MM.1S (cell line): Measurements from ENCODE around the gene NEK2.

Experiments used
- DNase-seq: peaks from one replicate; pipeline ENCODE4 v3.0.0-alpha.2; 2015
- H2AFZ ChIP-seq: fragments of 300-600 bp; sonication (generic); 2 replicates; pipeline ENCODE4 v1.6.0; 2016; ENCODE audit warnings: antibody characterized with exemption, low read length
- H3F3A ChIP-seq: fragments of 300-600 bp; sonication (generic); 2 replicates; pipeline ENCODE4 v1.6.1; 2016; ENCODE audit warnings: mild to moderate bottlenecking, antibody characterized with exemption, low read length, moderate library complexity, mixed read lengths; ENCODE audit not compliant: insufficient read depth
- H3K27ac ChIP-seq: fragments of 300-600 bp; sonication (generic); 2 replicates; pipeline ENCODE4 v1.5.1; 2016; ENCODE audit warnings: mild to moderate bottlenecking, low read length
- H3K27me3 ChIP-seq: fragments of 300-600 bp; sonication (generic); replicated peaks from 2 replicates; pipeline ENCODE4 v1.6.0; 2016; ENCODE audit warnings: low read length; ENCODE audit not compliant: insufficient read depth
- H3K36me3 ChIP-seq: fragments of 300-600 bp; sonication (generic); replicated peaks from 2 replicates; pipeline ENCODE4 v1.6.1; 2016; ENCODE audit warnings: mild to moderate bottlenecking, low read length, mixed read lengths; ENCODE audit not compliant: insufficient read depth
- H3K4me1 ChIP-seq: fragments of 300-600 bp; sonication (generic); 2 replicates; pipeline ENCODE4 v1.6.1; 2016; ENCODE audit warnings: low read length, mixed read lengths
- H3K4me2 ChIP-seq: fragments of 300-600 bp; sonication (generic); 2 replicates; pipeline ENCODE4 v1.6.0; 2016; ENCODE audit warnings: low read depth, low read length
- H3K4me3 ChIP-seq: fragments of 300-600 bp; sonication (generic); 2 replicates; pipeline ENCODE4 v1.5.1; 2016; ENCODE audit warnings: low read length, mixed read lengths
- H3K79me2 ChIP-seq: fragments of 300-600 bp; sonication (generic); 2 replicates; pipeline ENCODE4 v1.6.1; 2016; ENCODE audit warnings: mixed run types, low read length, mixed read lengths
- H3K9ac ChIP-seq: fragments of 300-600 bp; sonication (generic); 2 replicates; pipeline ENCODE4 v1.6.1; 2016; ENCODE audit warnings: low read length, mixed read lengths
- H3K9me2 ChIP-seq: fragments of 300-600 bp; sonication (generic); replicated peaks from 2 replicates; pipeline ENCODE4 v1.6.1; 2016; ENCODE audit warnings: mild to moderate bottlenecking, low read length, mixed read lengths; ENCODE audit not compliant: insufficient read depth
- H3K9me3 ChIP-seq: fragments of 300-600 bp; sonication (generic); replicated peaks from 2 replicates; pipeline ENCODE4 v1.6.1; 2016; ENCODE audit warnings: mild to moderate bottlenecking, low read length, mixed read lengths; ENCODE audit not compliant: insufficient read depth
- H4K20me1 ChIP-seq: fragments of 300-600 bp; sonication (generic); 2 replicates; pipeline ENCODE4 v1.6.1; 2016; ENCODE audit warnings: mild to moderate bottlenecking, low read length, moderate library complexity, mixed read lengths; ENCODE audit not compliant: insufficient read depth
- EZH2 ChIP-seq: fragments of 300-600 bp; sonication (generic); optimal IDR thresholded peaks from 2 replicates; pipeline ENCODE3; 2017; ENCODE audit warnings: low read depth, mild to moderate bottlenecking, antibody characterized with exemption, low read length, mixed read lengths
- EZH2phosphoT487 ChIP-seq: fragments of 300-600 bp; sonication (generic); IDR thresholded peaks from 2 replicates; pipeline ENCODE4 v1.6.1; 2018; ENCODE audit warnings: antibody characterized with exemption, low read length
- TF ChIP-seq, protein P1 (sequence below): fragments of 300-600 bp; sonication (generic); IDR thresholded peaks from 2 replicates; pipeline ENCODE4 v1.5.1; 2016; ENCODE audit warnings: antibody characterized with exemption, low read length, mixed read lengths

The NEK2 gene

DNA sequence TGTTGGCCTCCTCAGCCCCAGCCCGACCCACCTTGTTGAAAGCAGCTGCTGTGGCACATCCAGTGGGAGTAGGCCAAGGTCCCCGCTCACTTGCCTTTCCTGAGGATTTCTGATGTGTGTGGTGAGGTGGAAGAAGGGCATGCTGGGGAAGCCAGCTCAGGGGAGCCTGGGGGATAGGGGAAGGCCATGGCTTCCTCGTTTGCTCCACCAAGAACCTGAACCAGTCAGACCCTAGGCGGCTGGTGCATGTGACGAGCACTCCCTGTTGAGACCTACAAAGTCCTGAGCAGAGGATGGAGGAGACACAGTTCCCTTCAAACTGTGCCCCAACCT lies 58.5 kb downstream of the NEK2 start:
- H3F3A ChIP-seq: no peaks in the 10 kb centered on the region
- no peaks in the 10 kb centered on the region for H3K27me3 ChIP-seq
- no peak overlapping the region for H3K9ac ChIP-seq
- no peaks in the 10 kb centered on the region for H3K9me2 ChIP-seq
- peaks cover 6% of the 10 kb centered on the region for H3K4me1 ChIP-seq
- H3K36me3 ChIP-seq: no peaks in the 10 kb centered on the region
- no peak overlapping the region for H3K4me3 ChIP-seq
- H2AFZ ChIP-seq: 0 out of 2 replicates have a peak overlapping the region, but pooled peaks have one; percentile 7
- TF ChIP-seq, protein P1, sequence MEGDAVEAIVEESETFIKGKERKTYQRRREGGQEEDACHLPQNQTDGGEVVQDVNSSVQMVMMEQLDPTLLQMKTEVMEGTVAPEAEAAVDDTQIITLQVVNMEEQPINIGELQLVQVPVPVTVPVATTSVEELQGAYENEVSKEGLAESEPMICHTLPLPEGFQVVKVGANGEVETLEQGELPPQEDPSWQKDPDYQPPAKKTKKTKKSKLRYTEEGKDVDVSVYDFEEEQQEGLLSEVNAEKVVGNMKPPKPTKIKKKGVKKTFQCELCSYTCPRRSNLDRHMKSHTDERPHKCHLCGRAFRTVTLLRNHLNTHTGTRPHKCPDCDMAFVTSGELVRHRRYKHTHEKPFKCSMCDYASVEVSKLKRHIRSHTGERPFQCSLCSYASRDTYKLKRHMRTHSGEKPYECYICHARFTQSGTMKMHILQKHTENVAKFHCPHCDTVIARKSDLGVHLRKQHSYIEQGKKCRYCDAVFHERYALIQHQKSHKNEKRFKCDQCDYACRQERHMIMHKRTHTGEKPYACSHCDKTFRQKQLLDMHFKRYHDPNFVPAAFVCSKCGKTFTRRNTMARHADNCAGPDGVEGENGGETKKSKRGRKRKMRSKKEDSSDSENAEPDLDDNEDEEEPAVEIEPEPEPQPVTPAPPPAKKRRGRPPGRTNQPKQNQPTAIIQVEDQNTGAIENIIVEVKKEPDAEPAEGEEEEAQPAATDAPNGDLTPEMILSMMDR: no peak
- no peak for TF ChIP-seq EZH2
- TF ChIP-seq EZH2phosphoT487: no peak
- no peaks in the 10 kb centered on the region for H4K20me1 ChIP-seq
- H3K4me2 ChIP-seq: no peak overlapping the region
- no peaks in the 10 kb centered on the region for H3K9me3 ChIP-seq
- DNase-seq: no peak
- no peak overlapping the region for H3K27ac ChIP-seq
- H3K79me2 ChIP-seq: no peaks in the 10 kb centered on the region

DNA sequence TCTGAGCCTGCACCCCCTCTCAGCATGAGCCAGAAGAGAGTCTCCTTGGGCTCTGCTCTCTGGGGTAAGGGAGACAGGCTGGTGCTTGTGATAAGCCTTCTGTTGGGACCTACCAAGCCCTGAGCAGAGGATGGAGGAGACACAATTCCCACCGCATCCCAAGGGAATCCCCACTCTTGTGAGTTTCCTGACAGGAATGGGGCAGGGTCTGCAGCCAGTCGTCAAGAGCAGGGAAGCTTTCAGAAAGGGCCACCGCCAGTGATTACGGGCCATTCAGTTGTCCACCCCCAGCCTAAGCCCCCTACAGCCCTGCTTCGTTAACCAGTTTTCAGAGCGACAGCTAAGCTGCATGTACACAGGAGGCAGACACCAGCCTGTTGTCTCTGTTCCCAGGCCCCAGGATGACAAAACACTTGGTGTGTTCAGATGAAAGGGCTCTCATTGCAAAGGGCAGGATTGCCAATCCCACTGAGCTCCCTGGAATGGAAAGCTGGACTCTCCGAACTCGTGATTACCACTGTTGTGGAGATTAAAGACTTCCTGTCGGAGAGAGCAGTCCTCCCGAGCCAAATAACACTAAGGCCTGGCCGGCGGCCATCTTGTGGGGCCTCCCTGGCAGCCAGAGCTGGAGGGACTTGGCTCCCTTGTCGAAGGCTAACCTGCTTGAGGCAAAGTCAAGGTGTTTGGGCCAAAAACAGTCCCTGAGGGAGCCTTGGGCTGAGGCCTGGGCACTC lies 59.0 kb downstream of the NEK2 start:
- TF ChIP-seq EZH2: no peak
- no peak for TF ChIP-seq EZH2phosphoT487
- TF ChIP-seq, protein P1: no peak
- H3K27ac ChIP-seq: no peak overlapping the region
- 0 out of 2 replicates have a peak overlapping the region, but pooled peaks have one; percentile 7 for H2AFZ ChIP-seq
- H3K9me2 ChIP-seq: no peaks in the 10 kb centered on the region
- H3K9ac ChIP-seq: no peak overlapping the region
- no peaks in the 10 kb centered on the region for H3K27me3 ChIP-seq
- peaks cover 6% of the 10 kb centered on the region for H3K4me1 ChIP-seq
- H3K36me3 ChIP-seq: no peaks in the 10 kb centered on the region
- H3F3A ChIP-seq: no peaks in the 10 kb centered on the region
- no peaks in the 10 kb centered on the region for H4K20me1 ChIP-seq
- no peak for DNase-seq
- no peaks in the 10 kb centered on the region for H3K9me3 ChIP-seq
- H3K4me3 ChIP-seq: no peak overlapping the region
- H3K79me2 ChIP-seq: no peaks in the 10 kb centered on the region
- H3K4me2 ChIP-seq: no peak overlapping the region

DNA sequence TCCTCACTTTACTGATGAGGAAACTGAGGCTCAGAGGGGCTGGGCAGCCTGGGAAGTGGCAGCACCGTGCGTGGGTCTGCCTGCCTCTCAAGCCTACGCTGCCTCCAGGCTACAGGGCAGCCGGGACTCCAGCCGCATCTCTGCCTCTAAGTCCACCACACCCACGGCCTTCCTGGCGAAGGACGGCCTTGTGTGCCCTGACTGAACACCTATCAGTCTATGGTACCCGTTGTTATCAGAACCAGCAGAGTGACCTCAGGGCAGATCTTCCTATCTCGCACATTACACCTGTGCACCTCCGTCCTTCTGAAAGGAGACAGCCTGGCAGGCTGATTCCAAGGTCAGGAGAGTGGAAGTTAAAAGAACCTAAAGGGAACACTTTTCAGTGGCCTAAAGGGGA lies 60.8 kb downstream of the NEK2 start:
- no peak for DNase-seq
- Histone ChIP-seq H3K9me3 (no peaks in the 10 kb centered on the region), H3K27ac (no peak overlapping the region), H3K4me1 (peaks cover 6% of the 10 kb centered on the region), H3F3A (no peaks in the 10 kb centered on the region), H3K4me2 (no peak overlapping the region), H3K9me2 (no peaks in the 10 kb centered on the region), H2AFZ (no peak overlapping the region), H3K36me3 (no peaks in the 10 kb centered on the region), H3K27me3 (no peaks in the 10 kb centered on the region), H3K9ac (no peak overlapping the region), H4K20me1 (no peaks in the 10 kb centered on the region), H3K79me2 (no peaks in the 10 kb centered on the region), H3K4me3 (no peak overlapping the region)
- TF ChIP-seq, protein P1: no peak
- TF ChIP-seq EZH2phosphoT487 (no peak), EZH2 (no peak)
